Mononuclear cell (primary cell): ENCODE results near the gene HIVEP2. TPM values are rescaled to one million over a fixed set of nuclear protein-coding genes. Genes with fewer than 3 reads are reported as not detected.

Source experiments
- H3K27me3 ChIP-seq: 2 replicates; pipeline ENCODE4 v1.6.0; 2011; ENCODE audit warnings: low read length, control low read depth; ENCODE audit not compliant: insufficient read depth
- H3K4me1 ChIP-seq: 2 replicates; pipeline ENCODE4 v1.5.1; 2011; ENCODE audit warnings: mild to moderate bottlenecking, low read length, control low read depth; ENCODE audit not compliant: insufficient read depth
- H3K4me3 ChIP-seq: 2 replicates; pipeline ENCODE4 v1.5.1; 2011; ENCODE audit warnings: mild to moderate bottlenecking, low read length, moderate library complexity
- H3K9me3 ChIP-seq: 2 replicates; pipeline ENCODE4 v1.5.1; 2011; ENCODE audit warnings: low read depth, mild to moderate bottlenecking, control low read depth, low read length
- total RNA-seq: library from RNA; depleted of rRNA; stranded (reverse); fragments of >200 nt; gene quantifications from one replicate; pipeline ENCODE4 v1.2.3, GENCODE V29; 2012

HIVEP2 gene
- total RNA-seq, 1 donor = 32.0 TPM

DNA sequence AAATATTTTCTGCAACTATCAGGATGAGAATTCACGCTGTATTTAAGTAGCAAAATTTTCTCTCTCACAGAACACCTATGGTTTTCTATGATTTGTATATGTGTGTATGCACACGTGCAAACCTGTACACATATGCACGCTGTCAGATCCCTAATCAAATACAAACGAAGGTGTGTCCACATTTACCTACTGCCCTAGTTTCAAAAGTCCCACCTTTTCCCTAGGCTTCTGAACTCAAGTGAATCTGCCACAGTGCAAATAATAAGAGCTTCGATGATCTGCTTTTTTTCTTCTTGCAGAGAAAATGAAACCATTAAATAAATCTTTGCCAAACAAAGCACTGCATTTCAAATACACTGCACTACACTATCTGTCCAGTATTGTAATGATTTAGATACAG is 6.5 kb downstream of the HIVEP2 start:
- peaks cover 33% of the 10 kb centered on the region for H3K4me1 ChIP-seq
- H3K9me3 ChIP-seq = no peaks in the 10 kb centered on the region
- no peak overlapping the region for H3K4me3 ChIP-seq
- H3K27me3 ChIP-seq = no peaks in the 10 kb centered on the region

DNA sequence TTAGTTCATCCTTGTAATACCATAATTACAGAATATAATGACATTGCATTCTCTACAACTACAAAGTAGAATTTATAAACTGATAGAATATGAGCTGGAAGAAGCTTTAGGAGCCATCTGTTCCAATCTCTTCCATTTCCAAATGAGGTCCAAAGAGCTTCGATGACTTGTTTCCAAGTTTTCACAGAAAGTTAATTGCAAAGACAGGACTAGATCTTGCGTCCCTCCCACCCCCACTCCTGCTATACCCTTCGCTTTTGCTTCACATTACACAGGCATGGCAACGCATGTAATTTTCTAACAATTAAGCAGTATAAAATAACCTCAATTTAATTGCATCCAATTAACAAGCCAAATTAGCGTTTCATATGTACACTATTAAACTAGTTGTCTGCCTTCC is 7.0 kb downstream of the HIVEP2 start:
- H3K9me3 ChIP-seq = no peaks in the 10 kb centered on the region
- no peak overlapping the region for H3K4me3 ChIP-seq
- peaks cover 30% of the 10 kb centered on the region for H3K4me1 ChIP-seq
- no peaks in the 10 kb centered on the region for H3K27me3 ChIP-seq

DNA sequence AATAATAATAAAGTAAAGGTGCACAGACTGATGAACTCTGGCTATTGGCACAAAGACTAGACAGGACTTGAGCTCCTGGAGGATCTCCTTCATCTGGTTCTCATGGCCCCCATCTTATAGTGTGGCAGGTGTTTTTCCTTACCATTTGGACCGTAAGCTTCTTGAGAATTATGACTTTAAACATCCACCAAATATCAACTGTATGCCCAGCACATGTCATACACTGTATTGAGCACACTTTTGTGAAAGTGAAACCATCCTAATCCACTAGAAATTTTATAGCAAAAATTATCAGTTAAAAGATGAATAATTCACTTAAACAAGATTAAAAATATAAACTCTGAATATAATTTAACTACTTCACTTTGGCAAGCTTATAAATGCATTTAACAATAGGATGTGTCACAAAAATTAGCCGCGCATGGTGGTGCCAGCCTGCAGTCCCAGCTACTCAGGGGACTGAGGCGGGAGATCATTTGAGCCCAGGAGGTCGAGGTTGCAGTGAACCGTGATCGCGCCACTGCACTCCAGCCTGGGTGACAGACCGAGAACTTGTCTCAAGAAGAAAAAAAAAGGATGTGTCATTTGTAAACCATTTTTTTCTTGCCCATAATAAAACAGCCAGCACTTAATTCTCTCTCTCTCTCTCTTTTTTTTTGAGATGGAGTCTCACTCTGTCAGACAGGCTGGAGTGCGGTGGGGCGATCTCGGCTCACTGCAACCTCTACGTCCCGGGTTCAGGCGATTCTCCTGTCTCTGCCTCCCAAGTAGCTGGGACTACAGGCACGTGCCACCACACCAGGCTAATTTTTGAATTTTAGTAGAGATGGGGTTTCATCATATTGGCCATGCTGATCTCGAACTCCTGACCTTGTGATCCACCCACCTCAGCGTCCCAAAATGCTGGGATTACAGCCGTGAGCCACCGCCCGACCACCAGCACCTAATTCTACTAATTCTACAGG is 9.1 kb downstream of the HIVEP2 start:
- Histone ChIP-seq H3K27me3 (no peaks in the 10 kb centered on the region), H3K9me3 (no peaks in the 10 kb centered on the region), H3K4me1 (peaks cover 30% of the 10 kb centered on the region), H3K4me3 (no peak overlapping the region)

DNA sequence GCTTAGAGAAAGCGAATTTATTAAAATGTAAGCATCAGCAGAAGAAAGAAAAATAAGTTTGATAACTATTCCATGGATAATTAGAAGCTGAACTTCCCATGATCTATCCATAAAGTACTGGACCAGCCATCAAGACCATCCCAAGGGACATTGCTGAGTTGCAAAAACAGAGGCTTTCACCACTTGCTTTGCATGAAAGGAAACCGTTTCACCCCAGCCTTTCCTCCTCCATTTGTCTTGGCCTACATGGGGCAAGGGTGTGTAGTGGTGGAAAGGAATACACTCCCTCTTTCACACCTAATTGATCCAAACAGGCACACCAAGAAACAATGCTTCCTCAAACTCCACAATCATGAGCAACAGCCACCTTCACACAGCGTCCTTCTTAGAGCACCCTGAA is 10.4 kb downstream of the HIVEP2 start:
- Histone ChIP-seq H3K9me3 (no peaks in the 10 kb centered on the region), H3K27me3 (no peaks in the 10 kb centered on the region), H3K4me3 (no peak overlapping the region), H3K4me1 (peaks cover 30% of the 10 kb centered on the region)

DNA sequence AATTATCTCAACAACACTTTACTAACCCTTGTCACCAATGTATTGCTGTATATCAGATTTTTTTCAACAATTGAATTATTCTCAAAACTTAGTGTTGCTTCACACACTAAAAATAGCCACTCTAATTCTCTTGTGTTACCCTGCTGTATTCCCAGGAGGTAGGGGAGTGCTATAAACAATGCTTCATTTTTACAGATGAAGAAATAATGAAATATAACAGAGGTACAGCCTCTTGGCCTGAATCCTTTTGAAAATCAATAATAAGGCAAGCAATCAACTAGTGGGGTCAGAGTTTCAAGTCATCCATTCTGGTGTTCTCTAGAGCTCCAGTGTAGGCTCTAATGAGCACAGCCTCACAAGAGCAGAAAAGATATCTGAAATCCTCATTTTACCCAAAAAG is 10.9 kb downstream of the HIVEP2 start:
- Histone ChIP-seq H3K9me3 (no peaks in the 10 kb centered on the region), H3K4me3 (no peak overlapping the region), H3K4me1 (peaks cover 27% of the 10 kb centered on the region), H3K27me3 (no peaks in the 10 kb centered on the region)

DNA sequence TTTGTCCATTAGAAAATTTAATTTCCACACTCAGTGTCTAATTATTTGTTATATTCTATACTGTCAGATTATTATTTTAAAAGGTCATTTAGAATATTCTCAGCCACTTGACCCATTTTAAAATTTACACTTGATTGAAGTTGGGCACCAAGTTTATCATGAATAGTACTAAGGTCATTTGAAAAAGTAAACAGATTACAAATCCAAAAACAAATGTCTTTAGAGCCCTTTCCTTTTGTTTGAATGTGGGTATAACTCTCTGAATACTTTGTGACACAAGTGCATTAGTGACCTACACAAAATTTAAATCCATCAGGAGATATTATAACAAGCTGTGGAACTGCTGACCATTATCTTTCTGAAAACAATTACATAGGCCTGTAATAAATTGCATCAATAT is 11.3 kb downstream of the HIVEP2 start:
- H3K4me1 ChIP-seq = peaks cover 28% of the 10 kb centered on the region
- H3K27me3 ChIP-seq = no peaks in the 10 kb centered on the region
- no peaks in the 10 kb centered on the region for H3K9me3 ChIP-seq
- no peak overlapping the region for H3K4me3 ChIP-seq

DNA sequence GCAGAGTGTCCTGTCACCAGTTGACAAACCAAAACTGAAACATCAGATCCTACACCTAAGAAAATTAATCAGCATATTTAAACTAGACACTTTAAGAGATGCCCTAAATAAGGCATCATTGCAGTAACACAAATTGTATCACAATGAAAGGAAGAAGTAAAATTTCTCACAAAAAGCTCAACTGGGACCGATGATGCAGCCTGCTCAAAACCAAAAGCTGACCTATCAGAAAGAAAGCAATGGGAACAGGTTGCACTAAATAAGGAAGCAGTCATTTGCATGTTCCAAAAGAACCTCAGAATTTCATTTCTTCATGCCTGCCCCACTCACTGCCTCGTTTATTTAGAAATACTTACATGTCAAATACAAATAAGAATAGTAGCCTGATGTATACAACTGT is 12.1 kb downstream of the HIVEP2 start:
- no peaks in the 10 kb centered on the region for H3K27me3 ChIP-seq
- H3K9me3 ChIP-seq = no peaks in the 10 kb centered on the region
- H3K4me3 ChIP-seq = no peak overlapping the region
- H3K4me1 ChIP-seq = peaks cover 29% of the 10 kb centered on the region

DNA sequence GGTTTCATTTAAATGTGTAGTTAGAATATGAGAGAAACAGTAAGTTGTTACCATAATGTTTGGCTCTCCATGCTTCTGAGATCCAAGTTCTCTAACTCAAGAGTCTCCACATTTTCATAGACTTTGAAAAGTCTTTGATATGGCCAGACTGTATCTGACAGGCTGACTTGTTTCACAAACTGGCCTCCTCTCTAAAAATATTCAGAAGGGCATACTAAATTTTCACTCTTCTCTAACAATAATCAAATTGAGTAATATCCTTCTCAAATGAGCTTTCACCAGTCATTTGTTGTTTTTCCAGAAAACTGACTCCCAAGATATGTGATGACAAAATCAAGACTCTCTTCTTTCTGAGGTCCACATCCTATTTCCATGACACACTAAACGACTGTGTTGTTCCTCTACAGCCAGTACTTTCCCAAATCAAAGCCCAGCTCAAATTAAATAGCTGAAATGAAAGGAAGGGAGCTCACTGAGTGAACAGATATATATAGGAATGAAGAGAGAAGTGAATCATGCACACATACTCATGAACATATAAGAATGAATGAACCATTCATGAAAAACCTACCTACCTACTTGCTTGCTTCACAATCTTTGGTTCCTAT is 15.1 kb downstream of the HIVEP2 start:
- H3K4me3 ChIP-seq = no peak overlapping the region
- no peaks in the 10 kb centered on the region for H3K27me3 ChIP-seq
- H3K4me1 ChIP-seq = peaks cover 19% of the 10 kb centered on the region
- H3K9me3 ChIP-seq = no peaks in the 10 kb centered on the region

DNA sequence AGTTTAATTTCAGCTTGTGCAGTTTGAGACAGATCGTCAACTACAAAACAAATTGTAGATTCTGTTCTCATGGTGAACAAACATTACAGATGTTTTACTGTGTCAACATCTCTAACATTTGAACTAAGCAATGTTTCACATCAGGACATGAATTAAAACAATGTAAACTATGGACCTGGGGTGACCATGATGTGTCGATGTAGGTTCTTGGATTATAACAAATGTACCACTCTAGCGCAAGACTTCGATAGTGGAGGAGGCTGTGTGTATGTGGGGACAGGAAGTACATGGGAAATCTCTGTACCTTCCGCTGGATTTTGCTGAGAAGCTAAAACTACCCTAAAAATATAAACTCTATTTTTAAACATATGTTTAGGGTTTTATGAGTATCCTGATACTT is 17.1 kb downstream of the HIVEP2 start:
- peaks cover 12% of the 10 kb centered on the region for H3K4me1 ChIP-seq
- peak overlapping the region; percentile 68 for H3K4me3 ChIP-seq

DNA sequence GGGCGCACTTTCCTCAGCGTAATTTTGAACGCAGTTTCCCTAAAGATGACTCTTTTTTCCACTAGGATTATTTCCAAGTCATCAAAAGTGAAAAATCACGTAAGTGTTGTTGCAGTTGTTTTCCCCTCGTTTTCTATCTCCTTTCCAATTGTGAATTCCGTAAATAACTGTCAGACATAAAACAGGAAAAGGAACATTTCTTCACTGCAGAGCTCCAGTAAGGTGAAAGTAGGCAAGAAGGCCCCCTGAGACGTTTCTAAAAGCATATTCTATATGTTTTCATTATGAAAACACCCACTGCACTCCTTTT is 17.8 kb downstream of the HIVEP2 start:
- Histone ChIP-seq H3K4me3 (peak overlapping the region; percentile 68), H3K27me3 (no peaks in the 10 kb centered on the region), H3K9me3 (no peaks in the 10 kb centered on the region), H3K4me1 (peaks cover 12% of the 10 kb centered on the region)

More for the DNA sequence above, 17.1 kb downstream of the HIVEP2 start:
- H3K9me3 ChIP-seq = no peaks in the 10 kb centered on the region
- H3K27me3 ChIP-seq = no peaks in the 10 kb centered on the region

DNA sequence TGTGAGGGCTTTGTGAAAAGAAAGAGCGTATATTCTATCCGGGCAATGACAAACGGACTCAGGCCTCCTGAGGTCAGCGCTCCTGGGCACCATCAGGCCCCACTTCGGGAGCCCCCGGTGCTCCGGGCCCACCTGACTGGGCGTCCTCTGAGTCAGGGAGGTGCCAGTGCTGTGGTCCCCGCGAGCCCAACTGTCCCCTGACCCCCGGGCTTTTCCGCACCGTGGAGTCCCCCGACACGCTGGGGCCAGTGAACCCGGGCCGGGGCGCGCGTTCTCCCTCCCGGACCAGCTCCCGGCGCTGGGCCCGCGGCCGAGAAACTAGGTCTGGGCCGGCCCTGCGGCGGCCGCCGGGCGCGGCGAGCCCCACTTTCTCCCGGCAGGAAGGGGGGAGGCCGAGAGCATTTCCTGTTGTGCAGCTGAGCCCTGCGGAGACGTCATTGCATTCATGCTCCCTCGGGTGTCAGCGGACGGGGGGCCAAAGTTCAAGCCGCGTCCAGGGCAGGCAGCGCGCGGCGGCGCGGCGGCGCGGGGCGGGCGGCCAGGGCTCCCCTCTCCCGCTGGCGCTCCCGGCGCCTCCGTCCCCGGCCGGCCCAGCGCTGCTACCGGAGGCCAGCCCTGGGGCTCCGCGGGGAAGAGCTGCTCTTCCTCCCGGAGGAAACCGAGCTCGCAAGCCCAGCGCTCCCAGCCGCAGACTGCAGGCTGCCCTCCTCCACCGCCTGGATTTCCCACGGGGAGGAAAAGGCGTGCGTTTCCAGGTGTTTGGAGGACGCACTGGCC is 18.3 kb downstream of the HIVEP2 start:
- Histone ChIP-seq H3K4me3 (peak overlapping the region; percentile 68), H3K4me1 (peaks cover 12% of the 10 kb centered on the region), H3K9me3 (no peaks in the 10 kb centered on the region), H3K27me3 (no peaks in the 10 kb centered on the region)

DNA sequence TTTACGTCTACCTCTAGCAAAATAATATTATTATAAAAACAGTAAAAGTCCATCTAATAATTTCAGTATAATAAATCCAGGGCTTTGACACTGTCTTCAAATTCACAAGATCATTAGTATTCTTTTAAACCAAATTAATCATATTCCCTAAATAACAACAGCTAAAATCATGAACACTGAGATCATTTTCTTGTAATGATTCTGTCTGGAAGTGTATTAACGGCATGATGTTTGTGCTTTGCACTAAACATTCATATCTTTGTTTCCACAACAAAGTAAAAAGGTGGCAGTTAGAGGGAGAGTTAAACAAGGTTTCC is 18.8 kb downstream of the HIVEP2 start:
- Histone ChIP-seq H3K9me3 (no peaks in the 10 kb centered on the region), H3K27me3 (no peaks in the 10 kb centered on the region), H3K4me1 (peaks cover 12% of the 10 kb centered on the region), H3K4me3 (peak overlapping the region; percentile 68)

DNA sequence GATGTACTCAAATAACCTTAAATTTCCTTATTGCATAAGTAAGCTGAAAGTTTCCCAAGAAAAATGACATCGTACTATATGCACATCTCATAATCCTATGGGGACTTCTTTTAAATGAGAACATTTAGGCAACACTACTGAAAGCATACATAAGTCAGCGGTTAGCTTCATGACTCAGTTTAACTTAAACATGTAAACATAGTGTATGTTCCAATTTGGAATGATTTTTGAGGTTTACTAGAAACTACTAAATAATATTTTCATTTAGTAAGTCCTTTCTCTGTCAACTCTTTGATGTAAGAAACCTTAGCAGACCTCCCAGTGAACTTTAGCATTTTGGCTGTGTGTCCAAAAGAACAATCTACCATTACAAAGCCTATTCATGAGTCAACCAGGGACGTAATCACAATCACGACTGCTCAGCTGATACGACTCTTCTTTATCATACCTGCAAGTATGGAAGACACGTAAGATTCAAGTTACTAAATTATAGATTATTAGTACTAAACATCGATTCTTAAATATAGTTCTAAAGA is 19.3 kb downstream of the HIVEP2 start:
- peaks cover 12% of the 10 kb centered on the region for H3K4me1 ChIP-seq
- no peak overlapping the region for H3K4me3 ChIP-seq
- no peaks in the 10 kb centered on the region for H3K9me3 ChIP-seq
- H3K27me3 ChIP-seq = no peaks in the 10 kb centered on the region

DNA sequence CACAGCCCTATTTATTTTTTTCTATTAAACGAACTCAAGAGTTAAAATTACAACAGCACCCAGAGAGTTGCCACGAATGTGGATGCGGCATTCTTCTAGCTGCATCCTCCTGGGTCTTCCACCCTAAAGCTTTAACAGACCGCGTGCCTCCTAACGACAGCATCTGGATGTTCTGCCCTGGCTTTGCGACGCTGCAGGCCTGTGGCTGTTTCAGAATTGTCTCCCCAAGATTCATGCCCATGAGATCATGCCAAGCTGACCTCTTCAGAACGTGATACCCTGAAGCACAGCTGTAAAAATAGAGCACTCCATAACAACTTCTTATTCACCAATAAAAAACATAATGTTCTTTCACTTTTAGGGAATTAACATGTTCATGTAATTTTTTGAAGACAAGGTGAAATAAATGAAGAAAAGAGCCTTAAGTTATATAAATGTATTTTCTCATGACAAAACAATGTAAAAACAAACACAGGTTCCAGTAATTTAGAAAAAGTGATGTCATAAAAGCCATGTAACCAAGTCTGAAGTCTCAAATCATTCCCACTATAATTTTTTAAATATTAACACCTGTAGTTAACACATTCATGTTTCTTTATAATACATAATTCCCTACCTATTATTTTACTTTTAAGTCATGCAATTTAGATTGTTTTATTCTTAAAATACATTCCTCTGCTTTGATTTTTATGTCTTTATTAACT is 26.5 kb downstream of the HIVEP2 start:
- H3K4me3 ChIP-seq = no peak overlapping the region
- H3K4me1 ChIP-seq = peaks cover 22% of the 10 kb centered on the region
- no peaks in the 10 kb centered on the region for H3K27me3 ChIP-seq
- H3K9me3 ChIP-seq = no peaks in the 10 kb centered on the region

DNA sequence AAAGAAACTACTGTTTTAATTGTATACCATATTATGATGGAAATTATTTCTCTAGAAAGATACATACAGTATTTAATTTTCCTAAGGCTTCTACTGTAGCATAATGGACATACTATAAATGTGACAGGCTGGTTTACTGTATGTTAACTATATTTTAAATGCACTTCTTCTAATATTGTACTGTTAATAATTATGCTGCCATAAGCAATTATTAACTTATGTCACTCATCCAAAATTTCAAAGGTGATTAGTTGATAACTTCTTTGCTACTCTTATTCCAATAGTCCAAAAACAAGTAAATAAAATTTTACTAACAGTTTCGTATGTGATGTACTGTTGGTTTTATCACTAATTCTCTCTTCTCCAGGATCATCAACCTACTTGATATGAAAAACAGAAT is 28.1 kb downstream of the HIVEP2 start:
- H3K4me1 ChIP-seq = peaks cover 37% of the 10 kb centered on the region
- no peak overlapping the region for H3K4me3 ChIP-seq
- no peaks in the 10 kb centered on the region for H3K9me3 ChIP-seq
- H3K27me3 ChIP-seq = no peaks in the 10 kb centered on the region
